ENCODE data around the gene AUTS2.

DNA sequence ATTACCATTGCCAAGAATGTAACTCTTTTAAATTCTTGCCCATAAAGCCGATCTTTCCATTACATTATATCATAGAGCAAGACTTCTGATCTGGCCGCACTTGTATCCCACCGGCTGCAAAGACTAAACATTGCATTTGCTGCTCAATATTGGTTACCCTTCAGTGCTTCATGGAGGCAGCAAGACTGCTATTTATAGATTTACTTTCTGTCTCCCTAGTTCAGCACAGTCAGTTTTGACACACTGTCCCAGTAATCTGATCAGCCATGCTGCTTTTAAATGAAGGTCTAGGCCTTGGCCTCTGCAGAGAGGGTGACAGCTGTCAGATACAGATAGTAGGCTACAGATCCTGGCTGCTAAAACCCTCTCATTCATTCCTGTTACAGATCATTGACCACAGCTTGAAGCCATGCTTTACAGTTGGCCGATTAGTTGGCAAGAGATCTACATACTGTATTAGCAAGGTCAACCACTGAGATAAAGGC, 971.1 kb downstream of the AUTS2 start:
- TF ChIP-seq POLR2AphosphoS5 (IDR thresholded peaks at IDR 0.05; ENCODE audit: low read depth, low read length) = no peak
- TF ChIP-seq, protein P1, sequence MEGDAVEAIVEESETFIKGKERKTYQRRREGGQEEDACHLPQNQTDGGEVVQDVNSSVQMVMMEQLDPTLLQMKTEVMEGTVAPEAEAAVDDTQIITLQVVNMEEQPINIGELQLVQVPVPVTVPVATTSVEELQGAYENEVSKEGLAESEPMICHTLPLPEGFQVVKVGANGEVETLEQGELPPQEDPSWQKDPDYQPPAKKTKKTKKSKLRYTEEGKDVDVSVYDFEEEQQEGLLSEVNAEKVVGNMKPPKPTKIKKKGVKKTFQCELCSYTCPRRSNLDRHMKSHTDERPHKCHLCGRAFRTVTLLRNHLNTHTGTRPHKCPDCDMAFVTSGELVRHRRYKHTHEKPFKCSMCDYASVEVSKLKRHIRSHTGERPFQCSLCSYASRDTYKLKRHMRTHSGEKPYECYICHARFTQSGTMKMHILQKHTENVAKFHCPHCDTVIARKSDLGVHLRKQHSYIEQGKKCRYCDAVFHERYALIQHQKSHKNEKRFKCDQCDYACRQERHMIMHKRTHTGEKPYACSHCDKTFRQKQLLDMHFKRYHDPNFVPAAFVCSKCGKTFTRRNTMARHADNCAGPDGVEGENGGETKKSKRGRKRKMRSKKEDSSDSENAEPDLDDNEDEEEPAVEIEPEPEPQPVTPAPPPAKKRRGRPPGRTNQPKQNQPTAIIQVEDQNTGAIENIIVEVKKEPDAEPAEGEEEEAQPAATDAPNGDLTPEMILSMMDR (IDR thresholded peaks at IDR 0.05) = no peak
- TF ChIP-seq, protein P2, sequence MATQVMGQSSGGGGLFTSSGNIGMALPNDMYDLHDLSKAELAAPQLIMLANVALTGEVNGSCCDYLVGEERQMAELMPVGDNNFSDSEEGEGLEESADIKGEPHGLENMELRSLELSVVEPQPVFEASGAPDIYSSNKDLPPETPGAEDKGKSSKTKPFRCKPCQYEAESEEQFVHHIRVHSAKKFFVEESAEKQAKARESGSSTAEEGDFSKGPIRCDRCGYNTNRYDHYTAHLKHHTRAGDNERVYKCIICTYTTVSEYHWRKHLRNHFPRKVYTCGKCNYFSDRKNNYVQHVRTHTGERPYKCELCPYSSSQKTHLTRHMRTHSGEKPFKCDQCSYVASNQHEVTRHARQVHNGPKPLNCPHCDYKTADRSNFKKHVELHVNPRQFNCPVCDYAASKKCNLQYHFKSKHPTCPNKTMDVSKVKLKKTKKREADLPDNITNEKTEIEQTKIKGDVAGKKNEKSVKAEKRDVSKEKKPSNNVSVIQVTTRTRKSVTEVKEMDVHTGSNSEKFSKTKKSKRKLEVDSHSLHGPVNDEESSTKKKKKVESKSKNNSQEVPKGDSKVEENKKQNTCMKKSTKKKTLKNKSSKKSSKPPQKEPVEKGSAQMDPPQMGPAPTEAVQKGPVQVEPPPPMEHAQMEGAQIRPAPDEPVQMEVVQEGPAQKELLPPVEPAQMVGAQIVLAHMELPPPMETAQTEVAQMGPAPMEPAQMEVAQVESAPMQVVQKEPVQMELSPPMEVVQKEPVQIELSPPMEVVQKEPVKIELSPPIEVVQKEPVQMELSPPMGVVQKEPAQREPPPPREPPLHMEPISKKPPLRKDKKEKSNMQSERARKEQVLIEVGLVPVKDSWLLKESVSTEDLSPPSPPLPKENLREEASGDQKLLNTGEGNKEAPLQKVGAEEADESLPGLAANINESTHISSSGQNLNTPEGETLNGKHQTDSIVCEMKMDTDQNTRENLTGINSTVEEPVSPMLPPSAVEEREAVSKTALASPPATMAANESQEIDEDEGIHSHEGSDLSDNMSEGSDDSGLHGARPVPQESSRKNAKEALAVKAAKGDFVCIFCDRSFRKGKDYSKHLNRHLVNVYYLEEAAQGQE (IDR thresholded peaks at IDR 0.05; ENCODE audit: insufficient read depth in 1 of 2, low read depth in 2 of 2, low read length in 1 of 2) = no peak
- no peak for TF ChIP-seq TCF7L2 (IDR thresholded peaks at IDR 0.05; ENCODE audit: low read depth, low read length)
- no peak for TF ChIP-seq SIN3A (IDR thresholded peaks at IDR 0.05; ENCODE audit: borderline replicate concordance, insufficient read depth, low read depth, low read length)

All from Panc1 (cell line).